BLaER1 treated with 17β-estradiol and CSF1 and Interleukin-3, amounts not matched to agents 10 nM and 100 nM (cell line): ENCODE results near the gene UQCRC1.

Experiments used
- H3K27ac ChIP-seq, 11 experiments: shearing (Covaris generic); formaldehyde crosslinking; 2 replicates each; pipeline ENCODE4 v1.8.1; 2022
- H3K27me3 ChIP-seq, 11 experiments: shearing (Covaris generic); formaldehyde crosslinking; 2 replicates each; pipeline ENCODE4 v1.8.1; 2022
- H3K36me3 ChIP-seq, 11 experiments: shearing (Covaris generic); formaldehyde crosslinking; 2 replicates each; pipeline ENCODE4 v1.8.1; 2022
- H3K4me1 ChIP-seq, 10 experiments: shearing (Covaris generic); formaldehyde crosslinking; 2 replicates each; pipeline ENCODE4 v1.8.1; 2022
- H3K4me2 ChIP-seq, 11 experiments: shearing (Covaris generic); formaldehyde crosslinking; 2 replicates each; pipeline ENCODE4 v1.8.1; 2022
- H3K4me3 ChIP-seq, 10 experiments: shearing (Covaris generic); formaldehyde crosslinking; 2 replicates each; pipeline ENCODE4 v1.8.1; 2022
- H3K9ac ChIP-seq, 11 experiments: shearing (Covaris generic); formaldehyde crosslinking; 2 replicates each; pipeline ENCODE4 v1.8.1; 2022
- H3K9me3 ChIP-seq, 11 experiments: shearing (Covaris generic); formaldehyde crosslinking; replicated peaks in 1 of 11; 2 replicates each; pipeline ENCODE4 v1.8.1; 2022
- H4K20me1 ChIP-seq, 11 experiments: shearing (Covaris generic); formaldehyde crosslinking; 2 replicates each; pipeline ENCODE4 v1.8.1; 2022
- Cebpa-rat ChIP-seq, 11 experiments: shearing (Covaris generic); IDR thresholded peaks; 2 replicates each; pipeline ENCODE4 v1.8.1; 2022

Gene UQCRC1

DNA sequence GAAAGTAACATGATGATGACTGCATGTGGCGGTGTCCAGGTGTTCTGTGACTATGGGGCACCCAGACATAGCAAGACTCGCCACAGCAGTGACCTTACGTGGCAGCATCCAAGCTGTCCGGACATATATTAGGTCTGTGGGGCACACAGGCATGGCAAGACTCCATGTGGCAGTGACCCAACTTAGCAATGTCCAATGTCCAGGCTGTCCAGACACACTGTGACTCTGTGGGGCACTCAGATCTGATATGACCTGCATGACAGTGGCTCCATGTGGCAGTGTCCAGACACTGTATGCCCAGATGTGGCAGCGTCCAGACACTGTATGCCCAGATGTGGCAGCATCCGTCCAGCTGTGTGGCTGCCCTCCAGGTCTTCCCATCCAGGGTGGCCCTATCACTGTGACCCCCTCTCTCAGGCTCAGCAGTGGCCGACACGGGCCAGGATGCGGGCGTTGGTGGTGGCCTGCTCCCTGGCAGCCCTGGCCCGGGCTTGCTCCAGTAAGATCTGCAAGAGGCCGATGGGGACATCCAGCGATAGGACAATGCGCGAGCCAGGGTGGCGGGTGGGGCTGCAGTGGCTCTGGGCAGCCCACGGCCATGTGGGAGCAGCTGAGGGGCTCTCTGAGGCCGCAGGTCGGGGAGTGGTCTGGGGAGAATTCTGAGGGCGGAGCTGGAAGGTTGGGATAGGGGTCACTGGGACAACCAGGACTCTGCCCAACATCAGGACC lies 46.9 kb downstream of the UQCRC1 start:
- Histone ChIP-seq H3K27me3 (no peaks in the 10 kb centered on the region), H3K4me1 (peaks cover 96 to 100% (median 98%) of the 10 kb centered on the region in 10 experiments), H3K9ac (peak overlapping the region in 10 of 11 experiments; percentile 59 to 80 (median 77); a peak in 20 of 22 replicates), H3K9me3 (no peaks in the 10 kb centered on the region), H3K27ac (peak overlapping the region in 10 of 11 experiments; percentile 83 to 94 (median 89); a peak in 20 of 22 replicates), H3K36me3 (no peaks in the 10 kb centered on the region), H3K4me2 (peak overlapping the region; percentile 87 to 99 (median 97)), H4K20me1 (no peaks in the 10 kb centered on the region), H3K4me3 (peak overlapping the region in 3 of 10 experiments; percentile 1 to 51 (median 49); a peak in 3 of 20 replicates)
- no peak for TF ChIP-seq Cebpa-rat (IDR thresholded peaks at IDR 0.05)

DNA sequence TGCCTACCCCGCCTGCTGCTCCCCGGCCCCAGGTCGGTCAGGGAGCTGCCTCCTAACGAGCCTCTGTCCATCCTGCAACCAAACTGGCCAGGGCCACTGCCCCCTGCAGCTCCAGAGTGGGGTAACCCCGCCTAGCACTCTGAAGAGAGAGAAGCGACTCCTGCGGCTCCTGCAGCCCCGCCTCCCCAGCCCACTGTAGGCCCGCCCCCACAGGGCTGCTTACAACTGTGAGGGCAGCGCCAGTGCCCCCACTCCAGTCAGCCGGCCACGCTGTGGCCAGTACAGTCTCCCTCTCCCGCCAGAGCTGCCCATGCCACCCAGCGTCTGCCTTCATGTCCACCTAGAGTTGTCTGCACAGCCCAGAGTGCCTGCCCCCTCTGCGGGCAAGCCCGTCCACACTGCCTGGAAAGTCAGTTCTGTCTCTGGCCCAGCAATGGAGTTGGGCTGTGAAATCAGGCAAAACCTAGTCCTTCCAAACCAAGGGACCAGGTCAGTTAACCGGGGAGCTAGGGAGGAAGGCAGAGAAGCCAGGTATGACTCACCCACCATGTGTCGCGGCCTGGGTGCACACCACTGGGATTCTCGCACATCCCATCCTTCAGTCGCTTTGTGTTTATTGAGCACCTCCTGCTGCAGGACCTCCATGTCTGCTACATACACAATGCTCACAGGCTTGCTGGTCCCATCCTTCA lies 48.3 kb downstream of the UQCRC1 start:
- H3K4me3 ChIP-seq = peak overlapping the region; percentile 35 to 65 (median 52)
- peaks cover 87 to 95% (median 93%) of the 10 kb centered on the region in 10 experiments for H3K4me1 ChIP-seq
- H3K36me3 ChIP-seq = no peaks in the 10 kb centered on the region
- no peaks in the 10 kb centered on the region for H3K9me3 ChIP-seq
- peak overlapping the region; percentile 87 to 99 (median 97) for H3K4me2 ChIP-seq
- peak overlapping the region; percentile 24 to 94 (median 84); a peak in 21 of 22 replicates for H3K27ac ChIP-seq
- H4K20me1 ChIP-seq = no peaks in the 10 kb centered on the region
- no peak for TF ChIP-seq Cebpa-rat (IDR thresholded peaks at IDR 0.05)
- H3K9ac ChIP-seq = peak overlapping the region; percentile 30 to 79 (median 67); a peak in 21 of 22 replicates
- H3K27me3 ChIP-seq = no peaks in the 10 kb centered on the region

DNA sequence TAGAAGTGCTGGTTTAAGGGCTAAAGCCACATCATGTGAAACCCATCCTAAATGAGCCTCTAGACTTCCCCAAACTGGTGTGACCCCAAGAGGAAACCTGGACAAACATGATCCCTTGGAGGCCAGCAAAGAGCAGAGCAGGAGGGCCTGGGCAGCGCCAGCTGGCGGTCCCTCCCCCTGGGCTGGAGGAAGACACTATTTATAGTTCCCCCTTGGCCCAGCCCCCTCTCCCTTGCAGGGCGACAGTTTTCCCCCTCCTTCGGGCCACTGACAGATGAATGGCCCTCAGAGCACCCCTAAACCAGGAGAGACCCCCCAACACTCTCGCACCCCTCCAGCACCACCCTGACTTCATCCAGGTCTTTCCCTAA lies 48.8 kb downstream of the UQCRC1 start:
- Histone ChIP-seq H3K4me2 (peak overlapping the region; percentile 87 to 99 (median 97)), H3K4me1 (peaks cover 85 to 95% (median 93%) of the 10 kb centered on the region in 10 experiments), H3K36me3 (no peaks in the 10 kb centered on the region), H3K27ac (peak overlapping the region; percentile 24 to 94 (median 84); a peak in 21 of 22 replicates), H3K4me3 (peak overlapping the region; percentile 35 to 65 (median 52)), H3K9me3 (no peaks in the 10 kb centered on the region), H3K9ac (peak overlapping the region; percentile 30 to 79 (median 67)), H3K27me3 (no peaks in the 10 kb centered on the region), H4K20me1 (no peaks in the 10 kb centered on the region)
- TF ChIP-seq Cebpa-rat (IDR thresholded peaks at IDR 0.05) = no peak

DNA sequence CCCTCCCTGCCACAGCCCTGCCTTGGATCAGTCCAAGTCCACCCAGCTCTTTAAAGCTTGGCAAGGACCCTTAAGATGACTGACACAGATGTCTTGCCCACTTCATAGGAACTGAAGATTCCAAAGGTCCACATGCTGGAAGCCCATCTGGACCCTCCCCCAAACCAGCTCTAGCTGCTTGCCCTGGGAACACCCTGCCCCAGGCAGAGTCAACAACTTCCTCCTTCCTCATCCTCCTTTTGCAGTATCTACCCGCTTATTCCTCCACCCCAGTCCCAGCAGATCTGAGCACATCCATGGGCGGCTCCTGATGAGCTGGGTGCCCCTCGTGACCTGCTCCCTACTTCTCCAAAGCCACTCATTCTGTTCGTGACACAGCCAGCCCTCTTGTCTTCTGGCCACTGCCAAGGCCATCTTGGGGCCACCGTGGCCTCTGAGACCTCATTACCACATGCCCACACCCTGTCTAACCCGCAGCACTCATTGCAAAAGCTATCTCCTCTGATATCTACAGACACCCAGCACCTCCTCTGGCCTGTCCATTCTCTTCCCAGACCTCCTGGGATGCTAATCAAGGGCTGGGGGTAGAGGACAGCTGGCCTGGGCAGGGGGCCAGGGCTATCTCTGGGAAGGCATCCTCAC lies 50.8 kb downstream of the UQCRC1 start:
- Histone ChIP-seq H3K27me3 (no peaks in the 10 kb centered on the region), H3K4me3 (peak overlapping the region in 1 of 10 experiments; percentile 78; a peak in 4 of 20 replicates), H3K9me3 (no peaks in the 10 kb centered on the region), H4K20me1 (no peaks in the 10 kb centered on the region), H3K4me2 (peak overlapping the region; percentile 87 to 99 (median 97)), H3K36me3 (no peaks in the 10 kb centered on the region), H3K4me1 (peaks cover 85 to 95% (median 93%) of the 10 kb centered on the region in 10 experiments), H3K27ac (peak overlapping the region; percentile 19 to 94 (median 63); a peak in 19 of 22 replicates), H3K9ac (peak overlapping the region; percentile 24 to 79 (median 61); a peak in 20 of 22 replicates)
- TF ChIP-seq Cebpa-rat (IDR thresholded peaks at IDR 0.05) = no peak

DNA sequence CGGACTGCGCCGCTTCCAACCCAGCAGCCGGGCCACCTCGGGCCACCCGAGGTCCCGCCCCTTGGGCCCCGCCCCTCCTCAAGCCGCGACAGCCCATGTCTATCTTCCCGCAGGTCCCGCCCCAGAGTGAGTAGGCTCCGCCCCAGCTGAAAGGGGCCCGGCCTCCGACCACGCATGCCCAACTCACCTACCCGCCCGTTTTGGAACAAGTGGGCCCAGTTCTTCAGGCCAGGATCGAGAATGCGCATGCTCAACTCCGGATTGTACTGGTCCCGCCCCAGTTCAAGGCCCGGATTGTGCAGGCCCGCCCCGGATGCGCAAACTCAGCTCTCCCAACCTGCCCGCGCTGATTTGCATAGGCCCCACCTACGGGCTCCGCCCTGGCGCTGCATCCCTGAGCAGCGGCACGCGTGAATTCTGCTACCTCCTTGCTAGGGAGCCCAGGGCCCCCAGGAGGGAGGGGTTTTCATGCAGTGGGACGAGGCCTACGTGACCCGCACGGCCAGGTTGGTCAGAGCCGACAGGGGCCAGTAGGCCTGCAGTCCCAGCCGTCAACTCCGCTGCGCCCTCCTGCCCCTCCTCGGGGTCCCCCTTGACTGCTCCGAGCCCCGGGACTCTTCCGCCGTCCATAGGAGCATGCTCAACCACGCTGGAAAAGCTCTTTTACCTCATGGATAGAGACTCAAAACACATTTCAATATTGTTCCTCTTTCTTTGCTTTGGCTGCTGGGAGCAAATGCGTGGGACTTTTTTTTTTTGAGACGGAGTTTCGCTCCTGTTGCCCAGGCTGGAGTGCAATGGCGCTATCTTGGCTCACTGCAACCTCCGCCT lies 52.4 kb downstream of the UQCRC1 start, which contains the start of gene PFKFB4:
Gene PFKFB4, minus strand, starts transcription at position 8 of the 831 bp plus-strand sequence. CDS start 26 bp downstream, outside the sequence.
- no peaks in the 10 kb centered on the region for H4K20me1 ChIP-seq
- H3K4me1 ChIP-seq = peaks cover 85 to 95% (median 93%) of the 10 kb centered on the region in 10 experiments
- peak within 1 kb of the TSS; percentile 87 to 99 (median 97) for H3K4me2 ChIP-seq
- peaks cover 0 to 6% (median 0%) of the 10 kb centered on the region in 11 experiments; a peak in 4 of 22 replicates for H3K36me3 ChIP-seq
- H3K4me3 ChIP-seq = peak within 1 kb of the TSS; percentile 63 to 79 (median 71)
- TF ChIP-seq Cebpa-rat (IDR thresholded peaks at IDR 0.05) = no peak
- H3K27me3 ChIP-seq = no peaks in the 10 kb centered on the region
- no peaks in the 10 kb centered on the region for H3K9me3 ChIP-seq
- H3K9ac ChIP-seq = peak within 1 kb of the TSS; percentile 63 to 82 (median 79)
- peak within 1 kb of the TSS; percentile 44 to 91 (median 78); a peak in 21 of 22 replicates for H3K27ac ChIP-seq

DNA sequence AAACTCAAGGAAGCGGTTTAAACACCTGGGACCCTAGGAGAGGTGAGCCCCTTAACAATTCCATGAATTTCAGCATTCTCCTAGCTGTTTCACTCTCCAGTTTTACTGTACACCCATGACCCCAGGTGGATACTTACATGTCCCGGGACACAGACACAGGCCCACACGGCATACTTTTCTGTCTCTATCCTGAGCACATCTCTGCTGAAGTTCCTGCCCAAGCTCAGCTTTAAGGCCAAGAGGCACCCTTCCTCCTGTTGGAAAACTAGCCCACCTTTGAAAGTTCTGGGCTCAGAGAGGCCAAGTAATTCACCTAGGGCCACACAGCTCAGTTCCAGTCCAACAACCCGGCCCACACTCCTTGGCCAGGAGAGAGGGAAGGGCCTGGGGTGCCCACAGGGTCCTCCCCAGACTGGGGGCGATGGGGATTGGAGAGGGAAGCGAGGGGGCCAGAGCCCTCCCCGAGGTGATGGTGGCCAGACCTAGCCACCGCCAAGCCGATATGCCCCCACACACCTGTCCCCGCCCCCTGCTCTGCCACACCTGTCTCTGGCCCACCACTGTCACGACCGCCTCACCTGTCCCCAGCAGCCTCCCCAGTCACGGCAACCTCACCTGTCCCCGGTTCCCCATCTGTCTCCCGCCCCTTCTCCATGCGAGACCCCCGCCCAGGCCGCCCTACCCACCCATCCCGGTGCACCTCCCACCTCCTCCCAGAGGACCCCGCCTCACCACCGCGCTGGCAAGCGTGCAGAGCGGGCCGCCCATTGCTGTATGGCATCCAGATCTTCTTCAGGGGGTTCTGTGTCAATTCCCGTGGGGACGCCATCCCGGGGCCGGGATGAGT lies 53.3 kb downstream of the UQCRC1 start:
- Histone ChIP-seq H3K27ac (peak overlapping the region; percentile 29 to 91 (median 78); a peak in 19 of 22 replicates), H3K4me1 (peaks cover 85 to 95% (median 93%) of the 10 kb centered on the region in 10 experiments)
- no peak for TF ChIP-seq Cebpa-rat (IDR thresholded peaks at IDR 0.05)

DNA sequence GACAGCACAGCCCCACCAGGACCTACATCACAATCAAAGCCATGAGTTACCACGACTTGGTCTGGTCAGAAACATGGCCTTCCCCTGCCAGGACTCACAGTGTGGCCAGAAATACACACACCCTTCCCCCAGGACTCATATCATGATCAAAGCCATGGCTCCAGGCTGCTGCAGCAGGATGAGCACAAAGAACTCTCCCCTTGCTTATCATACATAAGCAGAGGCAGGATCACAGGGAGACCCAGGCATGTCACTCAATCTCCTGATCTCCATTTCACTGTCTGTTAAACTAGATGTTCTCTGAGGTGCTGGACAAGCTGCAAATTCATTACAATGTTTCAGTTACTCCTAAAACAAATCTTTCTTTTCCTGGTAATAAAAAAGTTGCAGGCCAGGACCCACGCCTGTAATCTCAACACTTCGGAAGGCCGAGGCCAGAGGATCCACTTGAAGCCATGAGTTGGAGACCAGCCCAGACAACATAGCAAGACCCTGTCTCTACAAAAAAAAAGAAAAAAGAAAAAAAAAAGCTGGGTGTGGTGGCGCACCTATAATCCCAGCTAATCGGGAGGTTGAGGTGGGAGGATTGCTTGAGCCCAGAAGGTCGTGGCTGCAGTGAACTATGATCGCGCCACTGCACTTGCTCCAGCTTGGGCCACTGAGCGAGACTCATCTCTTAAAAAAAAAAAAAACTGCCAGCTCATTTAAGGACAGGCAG lies 54.1 kb downstream of the UQCRC1 start:
- H3K4me3 ChIP-seq = peak overlapping the region; percentile 63 to 79 (median 71)
- TF ChIP-seq Cebpa-rat (IDR thresholded peaks at IDR 0.05) = no peak
- H3K27ac ChIP-seq = peak overlapping the region; percentile 8 to 91 (median 72); a peak in 19 of 22 replicates
- H3K27me3 ChIP-seq = no peaks in the 10 kb centered on the region
- 0 out of 22 replicates have a peak, but pooled peaks cover 0 to 3% (median 0%) of the 10 kb centered on the region in 11 experiments for H4K20me1 ChIP-seq
- peak overlapping the region; percentile 62 to 81 (median 78) for H3K9ac ChIP-seq
- peaks cover 85 to 95% (median 93%) of the 10 kb centered on the region in 10 experiments for H3K4me1 ChIP-seq
- H3K36me3 ChIP-seq = peaks cover 0 to 13% (median 0%) of the 10 kb centered on the region in 11 experiments; a peak in 4 of 22 replicates
- H3K4me2 ChIP-seq = peak overlapping the region; percentile 87 to 98 (median 97)
- H3K9me3 ChIP-seq = no peaks in the 10 kb centered on the region

More for the DNA sequence above, 53.3 kb downstream of the UQCRC1 start:
- H3K9ac ChIP-seq = peak overlapping the region; percentile 62 to 81 (median 78)
- peaks cover 0 to 13% (median 0%) of the 10 kb centered on the region in 11 experiments; a peak in 4 of 22 replicates for H3K36me3 ChIP-seq
- H3K27me3 ChIP-seq = no peaks in the 10 kb centered on the region
- no peaks in the 10 kb centered on the region for H4K20me1 ChIP-seq
- peak overlapping the region; percentile 63 to 79 (median 71) for H3K4me3 ChIP-seq
- peak overlapping the region; percentile 87 to 98 (median 97) for H3K4me2 ChIP-seq
- H3K9me3 ChIP-seq = no peaks in the 10 kb centered on the region
